DND-41 (cell line): ENCODE results near the gene PORCN.

Experiments
- EZH2 ChIP-seq: IDR thresholded peaks from 3 replicates; pipeline ENCODE4 v1.6.1; 2012; ENCODE audit warnings: borderline replicate concordance, low read depth, mild to moderate bottlenecking, moderate library complexity, low read length, inconsistent platforms; ENCODE audit not compliant: severe bottlenecking
- TF ChIP-seq, protein P1 (sequence below): IDR thresholded peaks from 2 replicates; pipeline ENCODE4 v1.5.1; 2012; ENCODE audit warnings: borderline replicate concordance, low read length, moderate library complexity, mild to moderate bottlenecking; ENCODE audit not compliant: poor library complexity, severe bottlenecking; ENCODE audit errors: extremely low read depth

DNA sequence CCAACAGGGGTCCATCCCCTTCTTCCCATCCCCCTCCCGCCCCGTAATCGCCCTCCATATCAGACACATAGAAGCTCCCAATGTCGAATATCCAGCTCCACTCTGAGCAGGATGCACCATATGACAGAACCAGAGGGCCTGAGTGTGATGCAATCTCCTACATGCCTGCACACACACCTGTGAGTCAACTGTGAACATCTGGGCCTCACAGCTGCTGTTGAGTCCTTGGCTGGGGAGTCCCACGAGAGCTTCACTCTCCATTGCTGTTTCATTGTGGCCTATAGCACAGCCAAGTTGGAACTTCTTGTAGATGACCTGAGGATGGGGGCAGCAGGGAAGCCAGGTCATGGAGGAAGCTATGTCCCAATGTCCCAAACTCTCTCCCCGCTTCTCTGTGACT, 47.0 kb upstream of the PORCN start:
- TF ChIP-seq, protein P1, sequence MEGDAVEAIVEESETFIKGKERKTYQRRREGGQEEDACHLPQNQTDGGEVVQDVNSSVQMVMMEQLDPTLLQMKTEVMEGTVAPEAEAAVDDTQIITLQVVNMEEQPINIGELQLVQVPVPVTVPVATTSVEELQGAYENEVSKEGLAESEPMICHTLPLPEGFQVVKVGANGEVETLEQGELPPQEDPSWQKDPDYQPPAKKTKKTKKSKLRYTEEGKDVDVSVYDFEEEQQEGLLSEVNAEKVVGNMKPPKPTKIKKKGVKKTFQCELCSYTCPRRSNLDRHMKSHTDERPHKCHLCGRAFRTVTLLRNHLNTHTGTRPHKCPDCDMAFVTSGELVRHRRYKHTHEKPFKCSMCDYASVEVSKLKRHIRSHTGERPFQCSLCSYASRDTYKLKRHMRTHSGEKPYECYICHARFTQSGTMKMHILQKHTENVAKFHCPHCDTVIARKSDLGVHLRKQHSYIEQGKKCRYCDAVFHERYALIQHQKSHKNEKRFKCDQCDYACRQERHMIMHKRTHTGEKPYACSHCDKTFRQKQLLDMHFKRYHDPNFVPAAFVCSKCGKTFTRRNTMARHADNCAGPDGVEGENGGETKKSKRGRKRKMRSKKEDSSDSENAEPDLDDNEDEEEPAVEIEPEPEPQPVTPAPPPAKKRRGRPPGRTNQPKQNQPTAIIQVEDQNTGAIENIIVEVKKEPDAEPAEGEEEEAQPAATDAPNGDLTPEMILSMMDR, result no peak
- no peak for TF ChIP-seq EZH2
